Breast epithelium (tissue), 3 donors: Measurements from ENCODE around the gene ZNF366.

ENCODE experiments used
- CTCF ChIP-seq, 3 donors: fragments of 450-650 bp; IDR thresholded peaks; one replicate each; pipeline ENCODE4 v1.5.1; 2016 to 2017; ENCODE audit warnings: antibody characterized with exemption in 3 of 3, mild to moderate bottlenecking in 3 of 3, moderate library complexity in 3 of 3
- POLR2A ChIP-seq: fragments of 450-650 bp; IDR thresholded peaks from one replicate; pipeline ENCODE4 v1.6.1; 2016; ENCODE audit warnings: antibody characterized with exemption, mild to moderate bottlenecking, moderate library complexity
- POLR2AphosphoS5 ChIP-seq, 3 donors: sonication (generic); formaldehyde crosslinking; IDR thresholded peaks; one replicate each; pipeline ENCODE4 v1.6.1; 2017; ENCODE audit warnings: antibody characterized with exemption in 3 of 3

- TF ChIP-seq POLR2AphosphoS5 (IDR thresholded peaks at IDR 0.05) (no peak), CTCF (IDR thresholded peaks at IDR 0.05) (no peak), POLR2A (no peak)
Observed at GRCh38 chr5:72512593-72512860, 5.3 kb upstream of the ZNF366 start.
